HG03159 (cell line): ENCODE results near the gene SLC39A8.
"Not testable (repeated sequence)": the region's sequence is repeated elsewhere in the genome, so short reads cannot be mapped to it uniquely, and the experiment has no call there.

Source experiments
- ATAC-seq: cut with Tn5 transposase; IDR thresholded peaks from one replicate; pipeline ENCODE4 v1.9.1; 2021; ENCODE audit warnings: mild to moderate bottlenecking, moderate library complexity; ENCODE audit not compliant: unreplicated experiment

SLC39A8 gene

DNA sequence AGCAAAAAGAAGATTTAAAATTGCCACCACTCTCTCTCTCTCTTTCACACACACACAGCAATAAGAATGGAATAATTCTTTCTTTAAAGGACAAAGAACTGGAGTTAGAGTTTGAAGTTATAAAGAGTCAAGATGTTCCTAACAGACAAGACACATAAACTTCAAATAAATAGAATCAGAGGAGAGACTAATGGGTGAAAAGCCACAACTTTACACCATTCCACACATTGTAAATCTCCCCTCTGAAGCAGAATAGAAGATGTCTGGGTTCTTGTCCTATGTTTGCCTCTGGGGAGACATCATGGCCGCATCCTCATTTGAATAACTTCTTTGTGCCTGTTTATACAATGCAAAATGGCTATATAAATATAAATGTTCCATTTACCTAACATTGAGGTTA, 39.6 kb downstream of the SLC39A8 start:
- no peak for ATAC-seq

DNA sequence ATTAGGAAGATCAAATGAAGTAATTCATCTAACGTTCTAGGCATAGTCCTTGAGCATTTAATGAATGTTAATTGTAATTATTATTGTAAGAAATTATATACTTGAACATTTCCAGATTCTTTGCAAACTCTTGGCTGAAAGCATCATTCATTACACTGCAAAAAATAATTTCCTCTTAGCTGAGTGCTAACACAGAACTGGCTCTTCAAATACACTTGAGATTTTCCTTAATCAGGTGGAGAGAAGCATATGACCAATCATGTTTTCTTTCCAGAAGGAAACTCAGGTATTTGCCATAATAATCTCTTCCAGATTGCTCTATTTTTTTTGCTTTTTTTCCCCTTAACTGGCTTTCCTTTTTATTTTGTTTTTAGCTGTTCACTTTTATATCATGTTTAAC, 42.5 kb downstream of the SLC39A8 start:
- no peak for ATAC-seq

DNA sequence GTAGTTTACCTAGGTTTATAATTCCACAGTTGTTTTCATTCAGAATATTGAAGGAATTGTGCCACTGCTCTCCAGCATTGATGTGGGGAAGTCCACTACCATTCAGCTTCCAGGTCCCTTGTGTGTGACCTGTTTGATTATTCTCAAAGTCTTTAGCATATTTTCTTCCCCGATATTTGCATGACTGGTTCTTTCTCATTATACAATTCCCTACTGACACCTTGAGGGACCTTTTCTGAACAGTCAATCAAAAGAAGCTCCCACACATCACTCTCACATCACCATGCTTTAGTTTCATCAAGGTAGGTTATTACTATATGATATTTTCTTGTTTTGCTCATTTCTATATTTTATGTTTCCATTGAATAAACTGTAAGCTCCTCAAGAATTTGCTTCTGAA, 44.1 kb downstream of the SLC39A8 start:
- ATAC-seq, result no peak

DNA sequence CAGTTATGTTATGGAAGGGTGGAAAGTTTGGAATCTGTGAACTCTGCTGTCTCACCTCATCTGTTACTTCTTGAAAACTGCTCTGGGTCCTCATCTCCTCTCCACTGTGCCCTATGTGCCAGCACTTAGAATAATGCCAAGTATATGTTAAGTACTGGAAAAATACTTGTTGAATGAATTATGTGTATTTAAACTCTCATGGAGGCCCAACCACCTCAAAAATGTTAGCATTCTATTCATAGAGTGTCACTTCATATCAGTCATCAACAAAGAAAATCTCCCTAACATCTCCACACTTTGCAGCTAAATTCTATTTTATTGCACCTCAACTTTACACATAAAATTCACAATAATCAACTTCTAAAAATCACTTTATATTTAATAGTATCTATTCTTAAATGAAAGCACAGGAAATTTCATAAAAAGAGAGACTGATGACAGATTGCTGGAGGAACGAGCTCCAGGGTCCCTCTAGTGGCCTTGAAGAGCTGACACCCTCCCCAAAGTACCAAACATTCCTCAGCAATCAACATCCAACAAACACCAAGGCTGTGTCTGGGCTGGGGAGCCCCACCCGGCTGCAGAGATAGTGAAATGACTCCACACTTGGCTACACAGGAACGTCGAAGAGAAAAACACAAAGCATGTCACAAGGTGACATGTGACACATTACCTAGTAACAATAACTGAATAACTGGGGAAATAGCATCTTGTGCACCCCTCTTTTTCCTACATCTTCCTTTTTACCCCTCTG, 45.8 kb downstream of the SLC39A8 start:
- peak; percentile 92 for ATAC-seq

DNA sequence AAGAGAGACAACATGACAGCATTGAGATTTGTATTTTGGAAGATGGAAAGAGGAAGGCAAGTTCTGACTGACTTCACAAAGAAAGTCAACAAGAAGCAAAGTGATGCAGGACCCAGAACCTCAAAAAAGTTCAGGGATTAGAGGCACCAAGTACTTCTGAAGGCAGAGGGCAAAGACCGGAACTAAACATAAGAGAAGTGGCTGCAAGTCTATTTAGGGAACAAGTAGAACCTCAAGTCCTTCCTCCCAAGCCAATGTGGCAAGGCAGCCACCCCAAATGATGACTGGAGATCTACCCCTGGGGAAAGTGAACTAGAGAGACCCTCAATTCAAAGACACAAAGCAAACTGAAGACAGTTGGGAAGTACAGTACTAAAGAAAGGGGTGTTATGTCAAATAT, 46.6 kb downstream of the SLC39A8 start:
- ATAC-seq, result no peak

DNA sequence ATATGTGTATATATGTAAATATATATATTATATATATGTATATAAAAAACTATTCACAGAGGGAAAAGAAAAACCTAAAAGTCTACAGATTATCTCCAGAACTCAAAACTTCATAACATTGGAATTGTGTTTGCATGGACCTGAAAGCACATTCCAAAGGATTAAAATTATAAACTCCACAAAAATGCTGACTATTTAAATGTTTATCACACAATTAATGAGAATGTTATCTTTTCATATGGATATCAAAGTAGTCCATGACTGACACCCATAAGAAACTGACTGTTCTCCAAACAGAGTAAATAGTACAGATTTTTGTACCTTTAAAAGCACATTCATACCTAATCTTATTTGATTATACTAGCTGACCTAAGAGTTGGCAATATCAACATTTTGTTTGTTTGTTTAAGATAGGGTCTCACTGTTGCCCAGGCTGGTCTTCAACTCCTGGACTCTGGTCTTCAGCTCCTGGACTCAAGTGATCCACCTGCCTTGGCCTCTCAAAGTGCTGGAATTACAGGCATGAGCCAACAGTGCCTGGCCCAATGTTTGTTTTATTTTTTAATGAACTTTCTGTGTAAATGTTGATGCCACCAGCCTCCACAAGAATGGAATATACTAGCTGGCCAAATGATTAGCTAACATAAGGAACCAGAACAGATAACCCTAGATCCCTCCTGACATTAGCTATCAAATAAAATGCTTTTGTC, 50.0 kb downstream of the SLC39A8 start:
- no peak for ATAC-seq

DNA sequence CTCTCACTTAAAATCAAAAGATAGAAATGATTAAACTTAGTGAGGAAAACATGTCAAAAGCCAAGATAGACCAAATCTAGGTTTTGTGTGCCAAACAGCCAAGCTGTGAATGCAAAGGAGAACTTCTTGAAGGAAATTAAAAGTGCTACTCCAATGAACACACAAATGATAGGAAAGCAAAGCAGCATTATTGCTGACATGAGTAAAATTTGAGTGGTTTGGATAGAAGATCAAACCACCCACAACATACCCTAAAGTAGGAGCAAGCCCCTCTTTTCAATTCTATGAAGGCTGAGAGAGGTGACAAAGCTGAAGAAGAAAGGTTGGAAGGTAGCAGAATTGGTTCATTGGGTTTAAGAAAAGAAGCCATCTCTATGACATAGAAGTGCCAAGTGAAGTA, 56.8 kb downstream of the SLC39A8 start:
- ATAC-seq, result no peak

DNA sequence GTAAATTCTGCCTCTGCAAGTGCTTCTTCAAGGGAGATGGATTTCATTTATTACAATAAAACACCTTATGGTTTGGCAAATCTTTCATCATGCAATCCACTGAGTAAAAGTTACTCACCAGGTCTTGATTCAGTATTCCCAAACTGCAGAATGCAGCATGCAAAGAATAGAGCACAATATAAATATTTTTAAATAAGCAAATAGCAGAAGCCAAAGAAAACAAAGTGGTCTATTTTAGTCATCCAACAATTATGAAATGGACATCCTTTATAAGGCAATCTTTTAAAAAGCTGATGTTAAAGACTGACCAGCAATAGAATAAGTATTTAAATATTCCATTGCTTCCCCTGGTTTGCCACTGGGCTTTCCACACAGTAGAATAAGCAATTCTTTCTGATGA, 59.5 kb downstream of the SLC39A8 start:
- ATAC-seq, result no peak

DNA sequence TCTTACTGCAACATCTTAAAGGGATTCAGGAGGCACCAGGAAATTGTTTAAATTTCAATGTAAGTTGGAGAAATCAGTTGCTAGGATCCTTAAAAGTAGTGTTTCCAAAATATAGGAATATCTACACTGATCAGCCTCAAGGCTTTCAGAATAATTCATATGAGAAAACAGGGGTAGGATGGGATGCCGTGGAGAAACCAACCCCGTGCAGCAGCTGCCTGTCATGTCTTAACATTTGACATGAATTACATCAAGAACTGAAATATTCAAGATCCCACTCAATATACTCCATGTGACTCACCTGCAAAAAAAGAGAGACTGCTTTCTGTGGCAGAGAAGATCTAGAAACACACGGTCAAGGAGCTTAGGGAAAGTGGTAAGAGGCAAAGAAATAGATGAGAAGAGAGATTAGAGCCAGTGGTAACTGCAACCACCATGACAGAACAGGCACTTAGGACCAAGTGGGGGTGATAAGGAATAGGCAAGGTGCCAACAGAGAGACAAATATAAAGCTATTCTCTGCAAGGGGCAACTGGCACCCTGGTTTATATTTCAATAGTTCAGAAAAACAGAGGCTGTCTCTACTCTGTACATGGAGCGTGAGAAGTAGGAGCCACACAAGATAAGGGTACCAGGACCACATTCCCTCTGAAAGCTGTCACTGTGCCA, 64.0 kb downstream of the SLC39A8 start:
- ATAC-seq, result no peak

DNA sequence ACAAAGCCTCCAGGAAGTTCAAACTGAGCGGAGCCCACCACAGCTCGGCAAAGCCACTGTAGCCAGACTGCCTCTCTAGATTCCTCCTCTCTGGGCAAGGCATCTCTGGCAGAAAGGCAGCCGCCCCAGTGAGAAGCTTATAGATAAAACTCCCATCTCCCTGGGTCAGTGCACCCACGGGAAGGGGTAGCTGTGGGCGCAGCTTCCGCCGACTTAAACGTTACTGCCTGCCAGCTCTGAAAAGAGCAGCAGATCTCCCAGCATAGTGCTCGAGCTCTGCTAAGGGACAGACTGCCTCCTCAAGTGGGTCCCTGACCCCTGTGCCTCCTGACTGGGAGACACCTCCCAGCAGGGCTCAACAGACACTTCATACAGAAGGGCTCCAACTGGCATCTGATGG, 72.0 kb downstream of the SLC39A8 start:
- ATAC-seq, result not testable (repeated sequence)

DNA sequence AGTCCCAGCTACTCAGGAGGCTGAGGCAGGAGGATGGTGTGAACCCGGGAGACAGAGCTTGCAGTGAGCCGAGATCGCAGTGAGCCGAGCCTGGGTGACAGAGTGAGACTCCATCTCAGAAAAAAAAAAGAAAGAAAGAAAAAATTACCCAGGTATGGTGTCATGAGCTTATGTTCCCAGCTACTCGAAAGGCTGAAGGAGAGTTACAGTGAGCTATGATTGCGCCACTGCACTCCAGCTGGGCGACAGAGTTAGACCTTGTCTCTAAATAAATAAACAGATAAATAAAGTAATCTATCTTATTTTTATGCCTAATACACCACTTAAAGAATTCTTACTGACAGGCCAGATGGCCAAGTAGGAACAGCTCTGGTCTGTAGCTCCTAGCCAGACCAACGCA, 73.0 kb downstream of the SLC39A8 start:
- ATAC-seq, result no peak

DNA sequence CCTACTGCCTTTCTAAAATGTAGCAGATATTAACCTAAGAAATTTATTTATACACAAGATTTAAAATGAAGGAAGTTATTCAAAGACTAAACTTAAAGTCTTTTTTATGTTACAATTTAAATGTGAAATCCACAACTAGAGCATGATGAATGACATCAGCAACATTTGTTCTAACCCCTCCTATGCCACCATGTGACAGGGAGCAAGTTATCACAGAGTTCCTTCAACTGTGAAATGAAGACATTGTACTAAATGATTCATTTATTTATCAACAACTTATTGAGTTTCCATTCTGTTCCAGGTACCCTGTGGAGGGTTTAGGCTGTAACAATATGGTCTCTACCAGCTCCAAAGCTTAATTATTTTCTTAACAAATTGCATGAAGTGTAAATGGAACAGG, 76.9 kb downstream of the SLC39A8 start:
- no peak for ATAC-seq

DNA sequence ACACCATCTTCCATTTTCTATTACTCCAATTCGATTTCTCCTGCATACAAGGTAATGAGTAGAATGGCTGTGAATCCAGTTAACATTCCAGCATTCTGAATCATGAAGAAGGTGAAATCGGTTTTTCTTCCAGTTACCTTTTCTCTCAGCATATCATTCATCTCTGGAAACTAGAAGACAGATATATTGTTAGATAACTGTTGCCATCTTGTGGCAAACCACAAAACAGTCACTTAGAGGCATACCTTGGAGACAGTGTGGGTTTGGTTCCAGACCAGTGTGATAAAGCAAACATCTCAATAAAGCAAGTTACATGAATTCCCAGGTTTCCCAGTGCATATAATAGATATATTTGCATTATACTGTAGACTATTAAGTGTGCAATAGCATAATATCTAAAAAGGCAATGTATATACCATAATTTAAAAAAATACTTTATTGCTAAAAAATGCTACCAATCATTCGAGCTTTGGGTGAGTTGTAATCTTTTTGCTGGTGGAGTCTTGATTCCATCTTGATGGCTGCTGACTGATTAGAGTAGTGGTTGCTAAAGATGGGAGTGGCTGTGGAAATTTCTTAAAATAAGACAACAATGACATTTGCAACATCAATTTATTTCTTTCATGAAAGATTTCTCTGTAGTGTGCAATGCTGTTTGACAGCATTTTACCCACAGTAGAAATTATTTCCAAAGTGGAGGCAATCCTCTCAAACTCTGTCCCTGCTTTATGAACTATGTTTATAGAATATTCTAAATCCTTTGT, 82.1 kb downstream of the SLC39A8 start:
- ATAC-seq, result peak; percentile 92

DNA sequence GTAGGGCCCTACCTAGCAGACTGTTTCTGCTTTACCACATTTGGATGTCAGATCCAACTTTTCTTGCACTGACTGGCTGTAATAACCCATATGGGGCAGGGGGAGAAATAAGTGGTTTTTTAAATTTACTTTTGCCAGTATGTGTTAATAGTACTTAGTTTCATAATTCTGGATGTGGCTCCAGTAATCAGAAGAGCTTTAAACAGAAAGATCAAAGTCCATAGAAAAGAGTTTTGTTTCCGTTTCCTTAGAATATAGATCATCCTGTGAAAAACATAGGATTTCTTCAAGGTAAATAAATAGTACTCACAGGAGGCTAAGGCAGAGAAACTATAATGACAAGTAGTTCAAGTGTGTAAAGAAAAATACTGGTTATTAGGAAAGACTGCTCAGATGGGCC, 85.6 kb downstream of the SLC39A8 start:
- ATAC-seq, result no peak

DNA sequence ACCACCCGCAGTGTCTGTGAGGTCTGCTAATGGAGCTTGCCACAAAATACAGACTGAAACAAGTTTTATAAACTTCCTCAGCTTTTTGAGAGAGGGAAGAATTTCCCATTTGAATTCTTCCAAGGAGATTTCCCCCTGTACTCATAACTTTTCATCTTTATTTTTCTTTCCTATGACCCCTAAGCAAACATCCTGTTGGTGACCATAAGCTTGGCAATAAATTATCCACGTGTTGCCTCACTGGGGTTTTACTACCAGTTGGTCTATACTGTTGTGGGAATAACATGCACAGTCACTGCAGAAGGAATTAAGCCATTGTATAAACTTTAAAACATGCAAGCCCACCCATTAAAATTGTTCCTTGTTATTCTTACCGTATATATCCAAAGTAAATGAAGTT, 86.2 kb downstream of the SLC39A8 start:
- no peak for ATAC-seq

DNA sequence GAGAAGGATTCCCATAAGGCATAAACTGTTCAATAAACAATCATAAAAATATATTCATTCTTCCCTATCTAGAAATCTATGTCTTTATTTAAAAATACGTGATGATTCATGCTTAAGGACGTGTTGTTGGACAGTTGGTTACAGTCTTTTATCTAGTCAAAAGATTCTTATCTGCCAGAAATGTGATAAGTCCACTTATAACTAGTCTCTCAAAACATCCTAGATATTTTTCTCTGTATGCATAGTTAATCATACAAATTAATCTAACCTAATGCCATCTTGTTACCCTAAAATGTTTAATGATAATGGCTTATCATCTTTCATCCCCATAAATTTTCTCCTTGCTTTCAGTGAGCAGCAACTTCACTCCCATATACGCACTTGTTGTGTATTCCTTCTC, 89.0 kb downstream of the SLC39A8 start:
- ATAC-seq, result no peak

DNA sequence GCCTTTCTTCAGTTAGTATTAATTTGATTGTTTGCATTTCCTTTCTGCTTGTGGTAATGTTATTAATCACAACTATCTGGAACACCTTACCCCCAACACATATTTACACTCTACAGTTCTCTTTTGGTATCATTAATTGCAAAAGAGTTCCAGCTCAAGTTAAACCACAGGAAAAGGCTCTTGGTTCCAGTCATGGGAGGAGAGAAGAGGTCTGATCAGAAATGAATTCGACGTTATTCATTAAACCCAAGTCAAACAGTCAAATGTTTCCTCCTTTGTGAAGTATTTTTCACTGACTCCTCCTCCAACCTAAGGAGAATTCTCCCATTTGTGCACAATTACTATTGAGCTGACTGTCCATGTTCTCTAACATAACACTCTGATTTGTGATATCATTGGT, 91.4 kb downstream of the SLC39A8 start:
- ATAC-seq, result no peak

DNA sequence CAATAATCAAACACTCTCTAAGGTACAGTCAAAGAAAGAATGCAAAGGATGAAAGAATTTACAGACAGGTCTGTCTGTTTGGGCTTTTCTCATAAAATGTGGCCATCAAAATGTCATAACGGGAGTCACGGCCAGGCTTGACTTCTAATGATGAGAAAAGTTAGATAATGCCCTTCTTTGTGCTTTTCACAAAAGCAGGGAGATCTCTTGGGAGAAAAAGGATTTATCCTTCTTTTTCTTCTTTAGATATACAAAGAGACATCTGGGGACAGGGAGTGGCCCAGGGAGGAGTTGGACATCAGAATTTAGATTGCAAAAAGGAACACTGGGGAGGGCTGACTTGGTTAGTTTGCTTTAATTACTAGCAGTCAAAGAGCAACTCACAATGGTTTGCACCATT, 93.1 kb downstream of the SLC39A8 start:
- no peak for ATAC-seq

DNA sequence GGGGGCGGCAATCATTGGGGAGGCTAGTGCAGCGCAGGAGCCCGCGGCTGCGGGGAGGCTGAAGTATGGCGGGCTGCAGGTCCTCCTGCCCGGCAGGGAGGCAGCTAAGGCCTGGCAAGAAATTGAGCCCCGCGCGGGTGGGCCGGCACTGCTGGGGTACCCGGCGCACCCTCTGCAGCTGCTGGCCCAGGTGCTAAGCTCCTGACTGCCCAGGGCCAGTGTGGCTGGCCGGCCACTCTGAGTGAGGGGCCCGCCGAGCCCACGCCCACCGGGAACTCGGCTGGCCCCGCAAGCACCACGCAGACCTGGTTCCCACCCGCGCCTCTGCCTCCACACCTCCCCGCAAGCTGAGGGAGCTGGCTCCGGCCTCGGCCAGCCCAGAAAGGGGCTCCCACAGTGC, 94.9 kb downstream of the SLC39A8 start:
- no peak for ATAC-seq

DNA sequence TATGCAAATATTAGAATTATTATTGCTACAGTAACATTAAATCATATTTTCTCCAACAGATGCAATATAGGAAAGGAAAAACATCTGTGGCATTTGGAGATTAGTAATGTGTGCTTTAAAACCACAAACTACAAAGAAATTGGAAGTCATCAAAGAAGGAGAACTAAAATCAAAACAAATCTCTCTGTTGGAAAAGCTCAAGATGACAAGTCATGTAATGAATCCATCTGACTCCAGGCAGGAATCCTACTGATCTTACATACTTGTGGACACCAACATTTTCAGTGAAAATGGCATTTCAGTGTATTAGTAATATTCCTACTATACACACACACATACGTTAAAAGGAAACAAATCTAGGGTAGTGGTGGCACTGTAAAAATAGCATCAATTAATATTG, 98.2 kb downstream of the SLC39A8 start:
- no peak for ATAC-seq

DNA sequence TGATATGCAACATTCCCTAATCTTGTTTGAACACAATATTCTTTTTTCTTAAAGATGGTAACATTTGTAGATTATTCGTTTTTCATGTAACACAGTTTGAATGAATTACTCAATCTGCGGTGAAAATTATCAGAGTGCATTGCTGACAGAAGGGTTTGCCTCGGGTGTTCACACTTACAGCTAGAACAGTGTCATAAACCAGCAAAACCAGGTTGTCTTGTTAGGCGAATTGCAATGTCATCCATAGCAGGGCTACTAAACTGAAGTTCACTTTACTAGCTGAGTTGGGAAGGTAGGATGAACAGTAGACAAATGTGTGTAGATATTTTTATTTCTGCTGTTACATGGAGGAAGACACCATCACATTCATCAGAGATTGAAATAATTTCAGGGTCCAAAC, 98.9 kb downstream of the SLC39A8 start:
- no peak for ATAC-seq
